Measurements from ENCODE around the gene KDELR3. TPM values are rescaled to one million over a fixed set of nuclear protein-coding genes. Genes with fewer than 3 reads are reported as not detected.

Gene KDELR3
- total and polyA plus RNA-seq, 2 experiments from 2014 or later = 5.6 to 5.7 TPM

- TF ChIP-seq STAT1 (IDR thresholded peaks at IDR 0.05; ENCODE audit: unreplicated experiment) (no peak), REST (IDR thresholded peaks at IDR 0.05; ENCODE audit: unreplicated experiment) (no peak), CREB1 (CRISPR knock-in tag; IDR thresholded peaks at IDR 0.05; ENCODE audit: low read depth) (no peak), ZNF331 (CRISPR knock-in tag; IDR thresholded peaks at IDR 0.05; ENCODE audit: low read depth) (no peak), ETS1 (IDR thresholded peaks at IDR 0.05) (no peak), ZNF462 (CRISPR knock-in tag; IDR thresholded peaks at IDR 0.05) (no peak), CTCF (conservative IDR thresholded peaks at IDR 0.05; ENCODE audit: low read depth in 2 of 2) (no peak)
- no peaks in the 10 kb centered on the region for H3K79me2 ChIP-seq (replicated peaks; ENCODE audit: insufficient read depth)
- H3K9me2 ChIP-seq (ENCODE audit: insufficient read depth) = no peaks in the 10 kb centered on the region
- no peaks in the 10 kb centered on the region for H3K36me3 Mint-ChIP-seq (ENCODE audit: low read depth)
- H3F3A ChIP-seq (replicated peaks; ENCODE audit: low read depth) = no peaks in the 10 kb centered on the region; the same call in 1 of the 2 replicates
- H3K4me3 ChIP-seq = no peak overlapping the region
- H4K20me1 ChIP-seq (replicated peaks; ENCODE audit: insufficient read depth) = no peaks in the 10 kb centered on the region
- H3K27me3 ChIP-seq (ENCODE audit: insufficient read depth) = no peaks in the 10 kb centered on the region
- no peak overlapping the region for H3K4me3 Mint-ChIP-seq
- no peak overlapping the region for H3K4me2 ChIP-seq
- no peaks in the 10 kb centered on the region for H3K9me3 Mint-ChIP-seq
- H3K36me3 ChIP-seq (ENCODE audit: insufficient read depth) = no peaks in the 10 kb centered on the region
- H3K27ac ChIP-seq (ENCODE audit: low read depth) = no peak overlapping the region
- no peak for DNase-seq (ENCODE audit: low spot score)
- H2AFZ ChIP-seq = no peak overlapping the region
- no peaks in the 10 kb centered on the region for H3K4me1 ChIP-seq (ENCODE audit: insufficient read depth)
- peak; percentile 18 for ATAC-seq
- H3K27me3 Mint-ChIP-seq (ENCODE audit: insufficient read depth, low read depth, poor library complexity) = peaks cover 15% of the 10 kb centered on the region
- H3K27ac Mint-ChIP-seq = no peak overlapping the region
- peaks cover 4% of the 10 kb centered on the region for H3K4me1 Mint-ChIP-seq
These were observed 31.9 kb upstream of the KDELR3 start for GRCh38 chr22:38435965-38436364.
